GM18499 (cell line): ENCODE results near the gene RAN.
"Not testable (repeated sequence)": the region's sequence is repeated elsewhere in the genome, so short reads cannot be mapped to it uniquely, and the experiment has no call there.

ENCODE experiments used
- ATAC-seq: cut with Tn5 transposase; IDR thresholded peaks from one replicate; pipeline ENCODE4 v1.9.1; 2021; ENCODE audit warnings: moderate number of reproducible peaks; ENCODE audit not compliant: insufficient read depth, unreplicated experiment

RAN gene

GRCh38 chr12:130848785-130849305, 23.0 kb upstream of the RAN start:
- not testable (repeated sequence) for ATAC-seq

- ATAC-seq = no peak
Measured at GRCh38 chr12:130849561-130850417, 22.1 kb upstream of the RAN start.

DNA sequence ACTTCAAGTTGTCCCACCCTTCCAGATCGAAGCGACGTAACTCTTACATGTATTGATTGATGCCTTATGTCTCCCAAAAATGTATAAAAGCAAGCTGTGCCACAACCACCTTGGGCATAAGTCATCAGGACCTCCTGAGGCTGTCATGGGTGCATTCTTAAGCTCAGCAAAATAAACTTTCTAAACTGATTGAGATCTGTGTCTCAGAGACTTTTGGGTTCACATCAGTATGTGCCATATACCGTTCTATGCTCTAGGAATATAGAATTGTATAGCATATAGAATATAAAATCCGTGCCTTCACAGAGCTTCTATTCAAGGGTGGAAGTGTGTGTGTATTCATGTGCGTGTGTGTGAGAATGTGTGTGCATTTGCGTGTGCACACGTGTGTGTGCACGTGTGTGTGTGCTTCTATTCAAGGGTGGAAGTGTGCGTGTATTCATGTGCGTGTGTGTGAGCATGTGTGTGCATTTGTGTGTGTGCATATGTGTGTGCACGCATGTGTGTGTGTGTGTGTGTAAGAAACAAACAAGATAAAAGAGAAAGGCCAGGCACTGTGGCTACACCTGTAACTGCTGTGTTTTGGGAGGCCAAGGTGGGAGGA, 21.3 kb upstream of the RAN start:
- ATAC-seq = no peak

DNA sequence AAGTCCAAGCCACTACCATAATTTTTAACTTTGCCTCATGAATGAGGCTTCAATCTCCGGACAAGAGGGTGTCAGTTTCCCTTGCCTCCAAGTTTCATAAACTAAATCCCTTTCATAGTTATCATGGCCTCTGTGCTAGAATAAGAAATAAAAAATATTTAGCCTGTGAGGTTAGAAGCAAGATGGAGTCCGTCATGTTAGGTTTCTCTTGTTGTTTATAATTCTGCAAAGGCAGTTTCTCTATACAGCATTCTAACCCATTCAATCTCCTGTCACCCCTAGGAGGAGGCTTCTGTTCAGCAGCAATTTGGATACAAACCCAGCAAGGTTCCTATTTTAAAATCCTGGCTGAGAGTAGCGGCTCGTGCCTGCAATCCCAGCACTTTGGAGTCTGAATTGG, 15.8 kb upstream of the RAN start:
- no peak for ATAC-seq

- ATAC-seq = no peak
Measured at GRCh38 chr12:130858084-130858483, 13.8 kb upstream of the RAN start.

GRCh38 chr12:130859161-130859560, 12.7 kb upstream of the RAN start:
- no peak for ATAC-seq

DNA sequence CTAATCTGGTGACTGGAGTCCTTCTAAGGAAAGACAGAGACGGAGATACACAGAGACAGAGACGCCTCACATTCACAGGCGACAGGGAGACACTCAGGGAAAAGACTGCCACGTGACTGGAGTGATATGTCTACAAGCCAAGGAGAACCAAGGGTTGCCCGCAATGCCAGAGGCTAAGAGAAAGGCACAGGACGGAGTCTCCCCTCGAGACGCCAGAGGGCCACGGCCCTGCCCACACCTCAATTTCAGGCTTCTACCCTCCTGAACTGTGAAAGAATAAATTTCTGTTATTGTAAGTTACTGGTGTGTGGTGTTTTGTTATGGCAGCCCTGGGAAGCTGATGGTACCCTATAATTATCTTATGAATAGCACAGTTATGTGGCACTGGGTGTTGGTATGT, 11.6 kb upstream of the RAN start:
- no peak for ATAC-seq

- ATAC-seq = no peak
Measured at GRCh38 chr12:130862161-130862560, 9.7 kb upstream of the RAN start.

- not testable (repeated sequence) for ATAC-seq
Measured at GRCh38 chr12:130862771-130863170, 9.1 kb upstream of the RAN start.

GRCh38 chr12:130863298-130863697, 8.6 kb upstream of the RAN start:
- no peak for ATAC-seq

DNA sequence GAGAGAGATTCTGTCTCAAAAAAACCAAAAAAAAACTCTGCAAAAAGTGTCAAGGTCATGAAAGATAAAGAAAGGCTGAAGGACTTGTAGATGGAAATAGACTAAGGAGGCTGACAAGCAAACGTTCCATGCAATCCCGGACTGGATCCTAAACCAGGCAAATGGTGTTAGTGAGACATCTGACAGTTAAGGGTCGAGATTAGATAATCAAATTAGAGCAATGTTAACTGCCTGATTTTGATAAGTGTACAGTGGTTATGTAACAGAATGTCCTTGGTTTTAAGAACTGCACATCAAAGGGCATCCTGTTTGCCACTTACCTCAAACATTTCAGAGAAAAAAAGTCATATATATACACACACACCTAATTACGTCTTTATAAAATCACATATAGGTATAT, 3.5 kb upstream of the RAN start:
- no peak for ATAC-seq

DNA sequence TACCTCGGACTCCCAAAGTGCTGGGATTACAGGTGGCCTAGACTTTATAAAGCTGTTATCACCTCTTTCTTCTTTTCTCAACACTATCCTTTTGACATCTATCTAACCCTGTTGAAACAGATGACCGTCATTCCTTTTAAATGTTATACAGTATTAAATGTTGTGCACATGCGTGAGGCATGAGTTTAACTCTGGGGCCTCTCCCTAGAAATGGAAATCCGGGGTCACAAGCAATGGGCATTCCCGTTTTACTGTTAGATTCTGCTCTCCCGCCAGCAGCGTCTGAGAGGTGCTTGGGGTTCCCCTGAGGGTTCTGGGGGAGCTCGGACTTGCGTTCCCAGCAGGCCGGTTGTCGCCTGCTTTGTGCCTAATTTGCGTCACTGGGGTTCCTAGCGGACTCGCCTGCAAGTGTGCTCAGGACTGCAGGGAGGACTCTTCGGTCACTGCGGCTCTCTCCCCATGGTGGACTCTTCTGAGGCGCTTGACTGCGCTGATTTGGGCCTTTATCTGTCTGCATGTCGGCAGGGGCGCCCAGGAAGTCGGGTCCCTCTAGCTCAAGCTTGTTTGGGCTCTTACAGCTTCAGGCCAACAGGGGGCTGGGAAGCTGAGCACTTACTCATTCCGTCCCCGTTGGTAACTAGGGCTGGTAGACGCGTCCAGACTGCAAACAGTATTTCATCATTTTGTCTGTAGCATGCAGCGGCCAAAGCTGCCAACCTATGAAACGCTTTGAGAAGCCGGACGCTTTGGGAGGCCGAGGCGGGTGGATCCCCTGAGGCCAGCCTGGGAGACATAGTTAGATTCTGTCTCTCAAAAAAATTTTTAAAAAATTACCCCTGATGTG, 1.2 kb upstream of the RAN start:
- ATAC-seq = peak; percentile 69

DNA sequence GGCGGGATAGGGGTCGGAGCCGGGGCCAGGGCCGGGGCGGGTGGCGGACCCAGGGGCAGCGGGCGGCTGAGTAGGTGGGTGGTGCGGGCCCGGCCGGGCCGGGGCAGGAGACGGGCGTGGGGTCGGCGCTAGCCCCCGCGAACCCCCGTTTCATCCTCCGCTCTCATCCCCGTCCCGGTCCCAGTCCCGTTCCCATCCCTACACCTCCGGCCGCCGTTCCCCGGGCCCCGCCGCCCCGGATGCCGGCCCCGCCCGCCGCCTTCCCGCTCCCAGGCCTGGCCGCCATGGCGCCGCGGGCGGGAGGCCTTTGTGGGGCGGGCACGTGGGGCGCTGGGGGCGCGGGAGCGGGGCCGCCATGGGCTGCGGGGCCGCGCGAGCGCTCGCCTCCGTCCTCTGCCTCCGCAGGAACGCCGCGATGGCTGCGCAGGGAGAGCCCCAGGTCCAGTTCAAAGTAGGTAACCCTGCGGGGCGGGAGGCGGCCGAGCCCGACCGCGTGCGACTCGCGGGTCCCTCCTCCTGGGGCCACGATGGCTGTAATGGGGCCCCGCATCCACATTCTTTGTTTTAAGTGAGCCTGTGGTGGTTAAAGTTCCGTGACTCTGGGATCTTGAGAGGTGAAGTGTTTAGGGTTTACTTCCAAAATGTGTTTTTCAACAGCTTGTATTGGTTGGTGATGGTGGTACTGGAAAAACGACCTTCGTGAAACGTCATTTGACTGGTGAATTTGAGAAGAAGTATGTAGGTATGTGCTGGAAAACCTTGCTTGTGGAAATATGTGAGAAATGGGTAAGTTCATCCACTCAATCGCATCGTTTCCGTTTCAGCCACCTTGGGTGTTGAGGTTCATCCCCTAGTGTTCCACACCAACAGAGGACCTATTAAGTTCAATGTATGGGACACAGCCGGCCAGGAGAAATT, 572 bp downstream of the RAN start:
- no peak for ATAC-seq

- ATAC-seq = no peak
Measured at GRCh38 chr12:130873106-130873795, 1.4 kb downstream of the RAN start.

GRCh38 chr12:130873825-130874224, 2.0 kb downstream of the RAN start:
- no peak for ATAC-seq

- ATAC-seq = no peak
Measured at GRCh38 chr12:130874696-130875095, 2.8 kb downstream of the RAN start.

- ATAC-seq = no peak
Measured at GRCh38 chr12:130875193-130875592, 3.3 kb downstream of the RAN start.

GRCh38 chr12:130875708-130876107, 3.8 kb downstream of the RAN start:
- ATAC-seq = not testable (repeated sequence)

- ATAC-seq = no peak
Measured at GRCh38 chr12:130876297-130876696, 4.4 kb downstream of the RAN start.
